K562 (cell line): ENCODE data around the gene SLC9B1.

Source experiments
- BRF1 ChIP-seq: IDR thresholded peaks from 3 replicates; pipeline ENCODE4 v1.6.1; 2011; ENCODE audit warnings: borderline replicate concordance, mild to moderate bottlenecking; ENCODE audit not compliant: insufficient read length; ENCODE audit errors: extremely low read depth
- CHD4 ChIP-seq: fragments of 200-600 bp; sonication (generic); IDR thresholded peaks from 3 replicates; pipeline ENCODE4 v1.6.1; 2012; ENCODE audit warnings: low read depth, mild to moderate bottlenecking, mixed read lengths, low read length, inconsistent platforms; ENCODE audit not compliant: insufficient read depth, insufficient replicate concordance, poor library complexity, severe bottlenecking
- HOMEZ ChIP-seq: fragments of 250-450 bp; sonication (Bioruptor Pico); IDR thresholded peaks from 2 replicates; pipeline ENCODE4 v1.4.0; 2020; ENCODE audit warnings: mild to moderate bottlenecking, moderate library complexity
- MXI1 ChIP-seq: IDR thresholded peaks from 2 replicates; pipeline ENCODE4 v1.6.1; 2011; ENCODE audit warnings: low read depth, mild to moderate bottlenecking, improper control_type of control experiment, low read length
- PRDM10 ChIP-seq: fragments of 450-650 bp; IDR thresholded peaks from 2 replicates; pipeline ENCODE4 v1.6.1; 2018; ENCODE audit not compliant: partially characterized antibody
- RB1 ChIP-seq: fragments of 450-650 bp; IDR thresholded peaks from 2 replicates; pipeline ENCODE4 v1.6.1; 2017; ENCODE audit warnings: low read depth, mild to moderate bottlenecking
- TEAD4 ChIP-seq, 2 experiments: sonication (generic) in 1 of 2; formaldehyde crosslinking in 1 of 2; IDR thresholded peaks; 2 replicates each; pipeline versions ENCODE4 v1.6.1 to v1.8.0; 2012 to 2022; ENCODE audit warnings: borderline replicate concordance in 1 of 2, inconsistent platforms in 1 of 2, low read length in 1 of 2, mild to moderate bottlenecking in 1 of 2, missing genetic modification reagents in 1 of 2
- ZBTB40 ChIP-seq, 2 experiments: fragments of 450-650 bp in 1 of 2; sonication (generic) in 1 of 2; formaldehyde crosslinking in 1 of 2; IDR thresholded peaks; 2 replicates each; pipeline versions ENCODE4 v1.7.1 to v1.9.0; 2016 to 2022; ENCODE audit warnings: inconsistent platforms in 1 of 2, mild to moderate bottlenecking in 1 of 2, missing genetic modification reagents in 1 of 2
- ZFX ChIP-seq: sonication (generic); formaldehyde crosslinking; IDR thresholded peaks from 2 replicates; pipeline ENCODE4 v1.8.0; 2022; ENCODE audit warnings: mild to moderate bottlenecking, missing genetic modification reagents, moderate library complexity

DNA sequence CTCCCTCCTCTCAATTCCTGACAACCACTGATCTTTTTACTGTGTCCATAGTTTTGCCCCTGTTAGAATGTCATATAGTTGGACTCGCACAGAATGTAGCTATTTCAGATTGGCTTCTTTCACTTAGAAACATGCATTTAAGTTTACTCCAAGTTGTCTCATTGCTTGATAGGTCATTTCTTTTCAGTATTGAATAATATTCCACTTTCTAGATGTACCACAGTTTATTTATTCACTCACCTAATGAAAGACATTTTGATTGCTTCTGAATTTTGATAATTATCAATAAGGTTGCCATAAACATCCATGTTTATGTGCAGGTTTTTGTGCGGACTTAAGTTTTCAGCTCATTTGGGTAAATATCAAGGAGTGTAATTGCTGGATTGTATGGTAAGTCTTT lies 38.5 kb downstream of the SLC9B1 start:
- TF ChIP-seq BRF1 (no peak), ZFX (CRISPR knock-in tag) (no peak), MXI1 (no peak), CHD4 (no peak), HOMEZ (CRISPR knock-in tag) (no peak), TEAD4 (IDR thresholded peaks at IDR 0.05; ENCODE audit: low read length) (no peak), TEAD4 (CRISPR knock-in tag; IDR thresholded peaks at IDR 0.05; ENCODE audit: borderline replicate concordance) (no peak), PRDM10 (no peak), RB1 (no peak), ZBTB40 (IDR thresholded peaks at IDR 0.05) (no peak), ZBTB40 (CRISPR knock-in tag; IDR thresholded peaks at IDR 0.05) (no peak)
